Hypothalamus (tissue), 51 donors: ENCODE data around the gene GREB1L.
"Not testable (repeated sequence)": the region's sequence is repeated elsewhere in the genome, so short reads cannot be mapped to it uniquely, and the experiment has no call there.

ENCODE experiments used
- DNase-seq, 51 donors: peaks; one replicate each; lab custom pipeline; 2025; lab: John Stamatoyannopoulos, UW

GREB1L gene

GRCh38 chr18:21361307-21361880 lies 119.4 kb downstream of the GREB1L start:
- peak in 3 of 51 donors; percentile 1 to 18 (median 18) for DNase-seq

GRCh38 chr18:21362831-21363230 lies 120.8 kb downstream of the GREB1L start:
- no peak for DNase-seq

GRCh38 chr18:21363348-21363747 lies 121.3 kb downstream of the GREB1L start:
- no peak for DNase-seq

- no peak for DNase-seq
Observed at GRCh38 chr18:21364471-21364870, 122.4 kb downstream of the GREB1L start.

- no peak for DNase-seq
Observed at GRCh38 chr18:21366896-21367295, 124.9 kb downstream of the GREB1L start.

- no peak for DNase-seq
Observed at GRCh38 chr18:21369146-21369545, 127.1 kb downstream of the GREB1L start.

GRCh38 chr18:21369597-21369996 lies 127.6 kb downstream of the GREB1L start:
- DNase-seq: not testable (repeated sequence)

GRCh38 chr18:21383031-21383430 lies 141.0 kb downstream of the GREB1L start:
- DNase-seq: no peak

GRCh38 chr18:21386523-21387240 lies 144.7 kb downstream of the GREB1L start:
- no peak for DNase-seq

GRCh38 chr18:21387886-21388285 lies 145.9 kb downstream of the GREB1L start:
- no peak for DNase-seq

GRCh38 chr18:21389283-21389682 lies 147.3 kb downstream of the GREB1L start:
- DNase-seq: no peak

- no peak for DNase-seq
Observed at GRCh38 chr18:21389903-21390302, 147.9 kb downstream of the GREB1L start.

- DNase-seq: no peak
Observed at GRCh38 chr18:21391074-21391673, 149.1 kb downstream of the GREB1L start.

GRCh38 chr18:21393986-21394385 lies 152.0 kb downstream of the GREB1L start:
- no peak for DNase-seq

- no peak for DNase-seq
Observed at GRCh38 chr18:21398121-21398520, 156.1 kb downstream of the GREB1L start.

GRCh38 chr18:21402272-21402671 lies 160.2 kb downstream of the GREB1L start:
- no peak for DNase-seq

- DNase-seq: no peak
Observed at GRCh38 chr18:21404426-21404825, 162.4 kb downstream of the GREB1L start.

GRCh38 chr18:21406116-21406515 lies 164.1 kb downstream of the GREB1L start:
- DNase-seq: no peak

GRCh38 chr18:21408681-21409080 lies 166.6 kb downstream of the GREB1L start:
- DNase-seq: no peak

- no peak for DNase-seq
Observed at GRCh38 chr18:21433436-21433835, 191.4 kb downstream of the GREB1L start.

- DNase-seq: no peak
Observed at GRCh38 chr18:21439431-21439846, 197.4 kb downstream of the GREB1L start.

GRCh38 chr18:21441670-21442069 lies 199.6 kb downstream of the GREB1L start:
- no peak for DNase-seq
